Daoy (cell line): ENCODE measurements around the gene MARCKSL1. TPM values are rescaled to one million over a fixed set of nuclear protein-coding genes. Genes with fewer than 3 reads are reported as not detected.
"Not testable (repeated sequence)": the region's sequence is repeated elsewhere in the genome, so short reads cannot be mapped to it uniquely, and the experiment has no call there.

Experiments used
- DNase-seq: peaks from one replicate; pipeline ENCODE4 v3.0.0-alpha.2; 2015; ENCODE audit warnings: low read depth
- total RNA-seq: library from RNA; depleted of rRNA; stranded (reverse); fragments of >200 nt; shearing (Covaris generic); gene quantifications from 2 replicates; pipeline ENCODE4 v1.2.3, GENCODE V29; 2014; rRNA removed

Gene MARCKSL1
- total RNA-seq, 1 experiment from 2014 or later = 151 TPM

DNA sequence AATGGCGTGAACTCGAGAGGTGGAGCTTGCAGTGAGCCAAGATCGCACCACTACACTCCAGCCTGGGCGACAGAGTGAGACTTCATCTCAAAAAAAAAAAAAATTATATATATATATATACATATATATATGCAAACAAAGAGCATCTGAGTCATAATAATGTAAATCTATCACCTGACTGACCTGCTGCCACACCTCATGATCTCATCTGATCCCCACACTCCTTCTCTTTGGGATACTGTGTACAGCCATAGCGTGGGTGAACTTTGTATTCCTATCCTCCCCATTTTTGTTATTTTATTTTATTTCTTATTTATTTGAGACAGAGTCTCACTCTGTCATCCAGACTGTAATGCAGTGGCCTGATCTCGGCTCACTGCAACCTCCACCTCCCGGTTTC lies 46.8 kb downstream of the MARCKSL1 start:
- DNase-seq = no peak

DNA sequence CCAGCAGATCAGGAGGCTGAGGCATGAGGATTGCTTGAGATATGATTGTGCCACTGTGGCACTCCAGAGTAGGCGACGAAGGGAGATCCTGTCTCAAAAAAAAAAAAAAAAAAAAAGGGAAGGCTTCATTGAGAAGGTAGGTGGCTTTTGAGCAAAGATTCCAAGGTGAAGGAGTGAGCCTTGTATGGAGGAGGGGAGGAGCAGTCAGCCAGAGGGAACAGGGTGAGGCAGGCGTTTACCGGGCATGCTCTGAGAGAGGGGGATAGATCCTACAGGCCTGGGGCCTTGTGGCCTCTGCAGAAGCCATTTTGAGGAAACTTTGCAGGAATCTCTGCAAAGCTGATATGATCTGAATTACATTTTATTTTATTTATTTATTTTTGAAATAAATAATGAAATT lies 49.3 kb downstream of the MARCKSL1 start:
- no peak for DNase-seq

GRCh38 chr1:32285658-32286057 lies 50.4 kb downstream of the MARCKSL1 start:
- DNase-seq = no peak

DNA sequence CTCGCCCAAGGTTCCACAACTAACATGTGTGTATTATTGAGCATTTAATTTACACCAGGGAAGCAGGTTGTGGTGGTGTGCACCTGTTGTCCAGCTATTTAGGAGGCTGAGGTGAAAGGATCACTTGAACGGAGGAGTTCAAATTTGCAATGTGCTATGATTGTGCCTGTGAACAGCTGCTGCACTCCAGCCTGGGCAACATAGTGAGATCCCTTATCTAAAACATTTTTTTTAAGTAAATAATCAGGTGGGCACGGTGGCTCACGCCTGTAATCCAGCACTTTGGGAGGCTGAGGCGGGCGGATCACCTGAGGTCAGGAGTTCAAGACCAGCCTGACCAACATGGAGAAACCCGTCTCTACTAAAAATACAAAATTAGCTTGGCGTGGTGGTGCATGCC lies 51.3 kb downstream of the MARCKSL1 start:
- DNase-seq = not testable (repeated sequence)

Other genes starting within 250 kb of the MARCKSL1 start
- gene KPNA6, start 228.2 kb downstream of the MARCKSL1 start, total RNA-seq = 44.2 and 45.8 TPM in 2 replicates
- 63.1 and 66.6 TPM in 2 replicates for gene TXLNA, start 156.6 kb downstream of the MARCKSL1 start, total RNA-seq
- gene CCDC28B, start 135.6 kb downstream of the MARCKSL1 start, total RNA-seq = 11.2 and 15.7 TPM in 2 replicates
- 3.0 and 3.8 TPM in 2 replicates for gene IQCC, start 130.6 kb downstream of the MARCKSL1 start, total RNA-seq
- not detected in 2 replicates for gene DCDC2B, start 127.1 kb downstream of the MARCKSL1 start, total RNA-seq
- 6.4 and 8.7 TPM in 2 replicates for gene TMEM234, start 113.9 kb downstream of the MARCKSL1 start, total RNA-seq
- gene EIF3I, start 113.8 kb downstream of the MARCKSL1 start, total RNA-seq = 682 and 715 TPM in 2 replicates
- gene FAM167B, start 89.0 kb downstream of the MARCKSL1 start, total RNA-seq = not detected in 2 replicates
- gene LCK, start 85.0 kb downstream of the MARCKSL1 start, total RNA-seq = 0.06 TPM in 1 of 2 replicates, not detected in the other
- gene HDAC1, start 44.1 kb downstream of the MARCKSL1 start, total RNA-seq = 96.9 and 122 TPM in 2 replicates
- gene FAM229A, start 26.3 kb upstream of the MARCKSL1 start, total RNA-seq = 0.48 and 2.7 TPM in 2 replicates
- gene TSSK3, start 26.3 kb upstream of the MARCKSL1 start, total RNA-seq = 1.9 TPM in 1 of 2 replicates, not detected in the other
- gene BSDC1, start 58.2 kb upstream of the MARCKSL1 start, total RNA-seq = 69.0 and 75.7 TPM in 2 replicates
- 0.17 and 0.45 TPM in 2 replicates for gene ZBTB8B, start 128.8 kb upstream of the MARCKSL1 start, total RNA-seq
- 3.2 and 6.2 TPM in 2 replicates for gene ZBTB8A, start 203.2 kb upstream of the MARCKSL1 start, total RNA-seq